ENCODE measurements around the gene DPCD.

DNA sequence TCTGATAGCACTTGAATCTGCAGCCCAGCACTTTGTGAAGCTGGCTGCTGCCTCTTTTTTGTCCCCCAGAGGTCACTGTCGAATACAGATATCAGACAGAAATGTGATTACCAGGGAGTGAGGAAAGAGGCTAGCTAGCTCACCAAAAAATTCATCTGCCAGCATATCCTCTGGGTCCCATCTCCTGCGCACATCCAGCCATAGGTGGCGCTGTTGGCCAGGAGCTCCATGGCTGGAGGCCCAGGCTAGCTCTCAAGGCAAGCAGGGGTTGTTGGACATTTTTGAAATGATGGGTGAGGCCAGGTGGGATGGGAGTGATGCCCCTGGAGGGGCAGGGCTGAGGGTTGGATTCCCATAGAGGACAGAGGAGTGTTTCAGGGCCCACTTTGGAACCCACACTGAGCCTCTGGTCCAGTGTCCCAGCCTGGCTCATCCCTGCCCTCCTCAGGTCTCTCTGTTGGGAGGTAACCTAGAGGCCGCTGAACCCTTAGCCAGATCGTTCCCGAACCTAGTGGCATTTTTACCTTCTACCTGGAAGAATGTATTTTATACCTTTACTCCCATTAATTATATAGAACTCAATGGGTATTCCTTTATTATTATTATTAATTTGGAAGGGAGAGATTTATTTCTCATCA lies 14.8 kb downstream of the DPCD start:
- TF ChIP-seq, protein P1, sequence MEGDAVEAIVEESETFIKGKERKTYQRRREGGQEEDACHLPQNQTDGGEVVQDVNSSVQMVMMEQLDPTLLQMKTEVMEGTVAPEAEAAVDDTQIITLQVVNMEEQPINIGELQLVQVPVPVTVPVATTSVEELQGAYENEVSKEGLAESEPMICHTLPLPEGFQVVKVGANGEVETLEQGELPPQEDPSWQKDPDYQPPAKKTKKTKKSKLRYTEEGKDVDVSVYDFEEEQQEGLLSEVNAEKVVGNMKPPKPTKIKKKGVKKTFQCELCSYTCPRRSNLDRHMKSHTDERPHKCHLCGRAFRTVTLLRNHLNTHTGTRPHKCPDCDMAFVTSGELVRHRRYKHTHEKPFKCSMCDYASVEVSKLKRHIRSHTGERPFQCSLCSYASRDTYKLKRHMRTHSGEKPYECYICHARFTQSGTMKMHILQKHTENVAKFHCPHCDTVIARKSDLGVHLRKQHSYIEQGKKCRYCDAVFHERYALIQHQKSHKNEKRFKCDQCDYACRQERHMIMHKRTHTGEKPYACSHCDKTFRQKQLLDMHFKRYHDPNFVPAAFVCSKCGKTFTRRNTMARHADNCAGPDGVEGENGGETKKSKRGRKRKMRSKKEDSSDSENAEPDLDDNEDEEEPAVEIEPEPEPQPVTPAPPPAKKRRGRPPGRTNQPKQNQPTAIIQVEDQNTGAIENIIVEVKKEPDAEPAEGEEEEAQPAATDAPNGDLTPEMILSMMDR (IDR thresholded peaks at IDR 0.05): peak in 3 of 4 experiments; percentile 61 to 71 (median 65)
- no peak for TF ChIP-seq EP300 (IDR thresholded peaks at IDR 0.05)

All from gastroesophageal sphincter (tissue), 3 donors.